ENCODE data around the gene PRADC1. TPM values are rescaled to one million over a fixed set of nuclear protein-coding genes. Genes with fewer than 3 reads are reported as not detected.

PRADC1 gene
- total and polyA plus RNA-seq, 4 donors: 12.6 to 38.0 (median 24.7) TPM

DNA sequence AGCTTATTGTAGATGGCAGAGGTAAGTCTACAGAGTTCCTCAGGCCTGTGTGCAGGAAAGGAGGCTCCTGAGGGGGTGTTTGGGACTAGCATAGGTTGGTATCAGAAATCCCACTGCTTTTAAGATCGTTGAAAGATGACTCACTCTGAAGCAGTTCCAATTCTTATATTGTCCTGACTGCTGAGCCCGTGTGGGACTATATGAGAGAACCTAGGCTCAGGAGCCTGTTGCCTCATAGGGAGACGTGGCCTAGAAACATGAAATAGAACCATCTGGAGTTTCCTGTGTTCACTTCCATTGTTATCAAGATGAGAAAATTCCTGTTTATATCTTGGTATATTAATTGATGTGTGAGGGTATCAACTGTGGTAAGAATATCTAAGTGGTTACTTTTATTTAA, 6.7 kb upstream of the PRADC1 start:
- H3K9me3 ChIP-seq (ENCODE audit: control insufficient read depth, insufficient read depth, low read length): no peaks in the 10 kb centered on the region
- peaks cover 7% of the 10 kb centered on the region for H3K4me1 ChIP-seq (ENCODE audit: control insufficient read depth, insufficient read depth, low read length)
- 82% methylated on average over 2 of the region's 3 CpGs for WGBS (ENCODE audit: insufficient coverage)
- H3K27me3 ChIP-seq (ENCODE audit: control insufficient read depth, insufficient read depth, low read length): no peaks in the 10 kb centered on the region
- peaks cover 15% of the 10 kb centered on the region for H3K36me3 ChIP-seq (ENCODE audit: control insufficient read depth, insufficient read depth, low read length)
- no peak for DNase-seq (ENCODE audit: low read depth in 4 of 6, low spot score in 6 of 6)
- no peak overlapping the region for H3K4me3 ChIP-seq (ENCODE audit: low read depth, low read length)
- H3K27ac ChIP-seq (ENCODE audit: low read depth, low read length): no peak overlapping the region

DNA sequence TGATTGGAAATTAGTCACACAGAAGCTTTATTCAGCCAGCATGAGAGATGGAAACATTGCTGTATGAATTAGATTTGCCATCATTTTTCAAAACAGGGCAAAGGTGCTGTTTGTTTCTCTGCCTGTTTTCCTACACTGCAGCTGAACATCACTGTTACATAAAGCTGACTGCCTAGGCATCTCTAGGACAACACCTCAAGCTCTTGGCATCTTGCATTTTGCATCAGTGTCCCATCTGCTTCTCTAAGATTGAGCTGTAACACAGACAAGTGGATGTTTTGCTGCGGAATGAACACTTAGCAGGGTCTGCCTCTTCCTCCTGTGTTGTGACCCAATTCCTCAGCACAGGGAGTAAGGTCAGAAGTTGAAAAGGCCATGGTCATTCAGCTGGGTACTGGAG, 5.9 kb upstream of the PRADC1 start:
- no peak overlapping the region for H3K4me3 ChIP-seq (ENCODE audit: low read depth, low read length)

DNA sequence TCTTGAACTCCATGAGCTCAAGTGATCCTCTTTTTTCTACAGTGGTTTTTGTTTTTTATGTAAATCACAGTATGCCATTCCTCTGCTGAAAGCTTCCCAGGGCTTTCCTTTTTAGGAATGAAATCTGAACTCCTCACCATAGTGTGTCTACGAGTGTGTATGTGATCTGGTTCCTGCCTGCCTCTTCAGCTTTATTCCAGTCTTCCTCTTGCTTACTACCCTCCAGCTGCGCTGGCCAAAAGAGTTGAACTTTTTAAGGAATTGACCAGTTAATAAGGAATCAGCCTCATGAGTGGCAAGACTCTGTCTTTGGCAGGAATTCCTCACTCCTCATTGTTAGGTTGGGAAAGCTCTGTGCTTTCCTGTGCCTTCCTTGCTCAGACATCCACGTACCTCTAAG, 5.1 kb upstream of the PRADC1 start:
- Histone ChIP-seq H3K36me3 (ENCODE audit: control insufficient read depth, insufficient read depth, low read length) (peaks cover 7% of the 10 kb centered on the region), H3K27me3 (ENCODE audit: control insufficient read depth, insufficient read depth, low read length) (no peaks in the 10 kb centered on the region), H3K4me1 (ENCODE audit: control insufficient read depth, insufficient read depth, low read length) (peaks cover 12% of the 10 kb centered on the region), H3K9me3 (ENCODE audit: control insufficient read depth, insufficient read depth, low read length) (no peaks in the 10 kb centered on the region), H3K27ac (ENCODE audit: low read depth, low read length) (no peak overlapping the region), H3K4me3 (ENCODE audit: low read depth, low read length) (no peak overlapping the region)
- no peak for DNase-seq (ENCODE audit: low read depth in 4 of 6, low spot score in 6 of 6)
- no CpG with 5 or more reads among the region's 3 CpGs for WGBS (ENCODE audit: insufficient coverage)

More for the DNA sequence above, 5.9 kb upstream of the PRADC1 start:
- 100% methylated on average over 1 of the region's 1 CpG for WGBS (ENCODE audit: insufficient coverage)
- no peak overlapping the region for H3K27ac ChIP-seq (ENCODE audit: low read depth, low read length)
- peaks cover 9% of the 10 kb centered on the region for H3K4me1 ChIP-seq (ENCODE audit: control insufficient read depth, insufficient read depth, low read length)
- no peaks in the 10 kb centered on the region for H3K9me3 ChIP-seq (ENCODE audit: control insufficient read depth, insufficient read depth, low read length)
- DNase-seq (ENCODE audit: low read depth in 4 of 6, low spot score in 6 of 6): no peak
- H3K36me3 ChIP-seq (ENCODE audit: control insufficient read depth, insufficient read depth, low read length): peaks cover 9% of the 10 kb centered on the region
- H3K27me3 ChIP-seq (ENCODE audit: control insufficient read depth, insufficient read depth, low read length): no peaks in the 10 kb centered on the region

DNA sequence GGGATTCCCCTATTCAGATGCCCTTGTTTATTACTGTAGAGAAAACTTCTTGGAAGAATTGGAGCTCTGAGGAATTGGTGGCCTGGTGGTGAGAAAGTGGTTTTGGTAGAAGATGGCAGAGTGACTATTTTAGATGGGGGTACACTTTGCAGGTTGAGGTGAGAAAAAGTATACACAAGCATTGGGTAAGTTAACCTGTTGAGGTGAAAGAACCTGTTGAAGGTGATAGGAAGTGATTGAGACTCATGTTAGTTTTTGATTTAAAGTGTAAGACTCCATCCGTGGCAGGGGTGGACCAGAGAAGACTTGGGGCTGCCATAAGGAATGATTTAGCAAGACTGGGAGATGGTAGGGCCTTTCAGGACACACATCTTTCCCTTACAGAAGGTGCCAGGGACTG, 4.1 kb upstream of the PRADC1 start:
- DNase-seq (ENCODE audit: low read depth in 4 of 6, low spot score in 6 of 6): no peak
- Histone ChIP-seq H3K4me1 (ENCODE audit: control insufficient read depth, insufficient read depth, low read length) (peaks cover 16% of the 10 kb centered on the region), H3K4me3 (ENCODE audit: low read depth, low read length) (no peak overlapping the region), H3K36me3 (ENCODE audit: control insufficient read depth, insufficient read depth, low read length) (peaks cover 4% of the 10 kb centered on the region), H3K27ac (ENCODE audit: low read depth, low read length) (no peak overlapping the region), H3K27me3 (ENCODE audit: control insufficient read depth, insufficient read depth, low read length) (no peaks in the 10 kb centered on the region), H3K9me3 (ENCODE audit: control insufficient read depth, insufficient read depth, low read length) (no peaks in the 10 kb centered on the region)
- WGBS (ENCODE audit: insufficient coverage): 20% methylated on average over 1 of the region's 1 CpG

DNA sequence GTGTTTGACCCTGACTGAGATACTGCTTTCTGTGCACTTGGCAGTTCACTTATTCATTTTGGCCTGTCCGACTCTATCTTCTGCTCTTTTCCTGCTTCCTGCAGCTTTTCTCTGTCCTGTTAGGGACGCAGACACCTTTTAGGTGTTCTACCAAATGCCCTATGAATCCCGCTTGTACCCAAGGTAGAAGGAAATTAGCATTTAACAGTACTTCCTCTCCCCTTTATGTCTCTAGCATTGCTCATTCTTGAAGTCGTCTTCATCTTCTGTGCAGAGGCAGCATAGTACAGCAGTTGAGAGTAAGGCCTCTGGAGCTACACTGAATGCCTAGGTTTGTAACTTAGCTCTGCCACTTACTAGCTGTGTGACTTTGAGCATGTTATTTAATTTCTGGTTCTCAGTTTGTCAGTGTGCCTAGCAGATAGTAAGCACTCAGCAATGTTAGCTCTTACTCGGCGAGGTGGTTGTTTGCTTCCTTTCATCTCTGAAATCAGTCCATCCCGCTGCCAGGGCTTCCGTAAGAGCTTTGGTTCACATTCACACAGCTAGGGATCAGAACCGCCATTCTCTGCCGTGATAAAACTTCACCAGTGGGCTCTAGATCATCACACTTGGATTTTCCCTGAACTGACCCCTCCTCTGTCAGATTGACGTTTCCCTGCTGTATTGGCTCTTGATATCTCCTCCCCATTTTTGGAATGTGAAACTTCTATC, 2.4 kb upstream of the PRADC1 start:
- H3K4me3 ChIP-seq (ENCODE audit: low read depth, low read length): peak overlapping the region; percentile 89
- no peaks in the 10 kb centered on the region for H3K9me3 ChIP-seq (ENCODE audit: control insufficient read depth, insufficient read depth, low read length)
- H3K36me3 ChIP-seq (ENCODE audit: control insufficient read depth, insufficient read depth, low read length): no peaks in the 10 kb centered on the region
- H3K27me3 ChIP-seq (ENCODE audit: control insufficient read depth, insufficient read depth, low read length): no peaks in the 10 kb centered on the region
- DNase-seq (ENCODE audit: low read depth in 4 of 6, low spot score in 6 of 6): no peak
- WGBS (ENCODE audit: insufficient coverage): 81% methylated on average over 9 of the region's 11 CpGs
- peaks cover 18% of the 10 kb centered on the region for H3K4me1 ChIP-seq (ENCODE audit: control insufficient read depth, insufficient read depth, low read length)
- no peak overlapping the region for H3K27ac ChIP-seq (ENCODE audit: low read depth, low read length)

DNA sequence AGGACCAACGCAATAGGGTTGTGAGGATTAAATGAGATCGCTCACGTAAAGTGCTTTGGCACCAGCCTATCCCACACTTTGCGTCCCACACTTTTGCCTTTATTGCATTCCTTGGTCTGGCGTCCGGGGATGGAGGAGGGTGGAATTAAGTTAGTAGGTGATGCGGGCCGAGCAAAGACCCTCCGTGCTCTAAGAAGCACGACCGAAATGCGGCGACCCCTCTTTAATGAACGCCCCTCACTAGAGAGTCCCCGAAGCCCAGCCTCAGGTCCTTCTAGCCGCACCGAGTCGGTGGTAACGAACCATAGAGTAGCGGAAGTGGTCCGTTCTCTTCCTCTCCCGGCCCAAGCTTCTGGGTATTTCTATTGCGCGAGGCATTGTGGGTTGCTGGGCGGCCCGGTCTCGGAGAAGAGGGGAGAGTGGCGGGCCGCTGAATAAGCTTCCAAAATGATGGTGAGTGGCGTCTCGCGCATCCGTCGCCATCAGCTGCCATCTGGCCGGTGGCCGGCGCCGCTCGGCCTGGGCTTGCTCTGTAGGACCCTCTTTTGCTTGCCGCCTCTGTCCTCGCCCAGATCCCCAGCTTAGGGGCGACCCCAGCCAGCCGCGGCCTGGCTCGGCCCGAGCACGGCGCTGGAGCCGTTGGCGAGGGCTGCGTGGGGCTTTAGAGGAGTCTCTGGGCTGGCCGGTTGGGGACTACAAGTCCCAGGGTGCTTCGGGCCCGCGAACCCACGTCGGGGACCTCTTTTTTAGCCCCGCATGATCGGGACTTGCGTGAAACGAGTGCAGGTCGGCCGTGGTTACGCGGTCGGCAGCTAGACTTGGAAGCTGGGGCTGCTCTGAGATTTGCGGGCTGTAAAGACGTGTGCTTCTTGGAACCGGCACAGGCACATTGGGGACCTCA, 1.1 kb upstream of the PRADC1 start, which contains the start of gene CCT7:
Gene CCT7, plus strand, starts transcription at position 377 of the 901 bp plus-strand sequence. Its CDS starts 71 bp downstream, at position 448.
- Histone ChIP-seq H3K36me3 (ENCODE audit: control insufficient read depth, insufficient read depth, low read length) (peaks cover 5% of the 10 kb centered on the region), H3K9me3 (ENCODE audit: control insufficient read depth, insufficient read depth, low read length) (no peaks in the 10 kb centered on the region), H3K27me3 (ENCODE audit: control insufficient read depth, insufficient read depth, low read length) (no peaks in the 10 kb centered on the region), H3K27ac (ENCODE audit: low read depth, low read length) (peak within 1 kb of the TSS; percentile 94), H3K4me3 (ENCODE audit: low read depth, low read length) (peak within 1 kb of the TSS; percentile 89), H3K4me1 (ENCODE audit: control insufficient read depth, insufficient read depth, low read length) (peaks cover 18% of the 10 kb centered on the region)
- peak; percentile 84 to 99 (median 90) for DNase-seq (ENCODE audit: low read depth in 4 of 6, low spot score in 6 of 6)
- WGBS (ENCODE audit: insufficient coverage): under 1% methylated on average over 60 of the region's 69 CpGs

DNA sequence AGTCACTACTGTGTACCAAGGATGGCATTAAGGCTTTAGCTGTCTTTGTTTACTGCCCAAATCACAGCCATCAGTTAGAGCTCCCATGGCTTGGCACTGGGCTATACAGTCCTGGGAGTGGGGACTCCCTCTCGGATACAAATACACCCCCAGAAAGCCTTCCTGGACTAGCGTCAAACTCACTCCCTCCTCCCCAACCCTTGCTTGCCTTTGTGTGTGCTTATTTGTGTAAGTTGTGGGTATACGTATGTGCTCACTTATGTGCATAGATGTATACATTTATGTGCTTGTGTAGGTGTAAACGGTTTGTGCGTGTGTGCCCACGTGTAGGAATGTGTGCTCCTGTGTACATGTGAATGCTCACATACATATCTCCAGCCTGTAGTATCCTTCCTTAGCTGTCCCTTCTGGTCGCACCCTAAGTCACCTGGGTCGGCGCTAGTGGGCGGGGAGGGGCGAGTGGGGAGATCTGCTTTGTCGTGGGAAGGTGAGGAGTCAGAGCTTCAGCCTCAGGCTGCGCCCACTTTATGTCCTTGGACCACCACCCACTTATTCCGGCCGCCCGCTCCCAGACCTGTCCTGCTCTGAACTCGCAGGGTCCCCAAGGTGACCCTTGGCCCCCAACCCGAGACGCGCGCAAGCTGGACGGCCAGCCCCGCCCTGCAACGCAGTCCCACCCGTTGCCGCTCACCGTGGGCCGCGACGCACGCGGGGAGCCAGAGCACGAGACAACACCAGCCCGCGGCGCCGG, 461 bp downstream of the PRADC1 start:
- Histone ChIP-seq H3K27me3 (ENCODE audit: control insufficient read depth, insufficient read depth, low read length) (no peaks in the 10 kb centered on the region), H3K9me3 (ENCODE audit: control insufficient read depth, insufficient read depth, low read length) (no peaks in the 10 kb centered on the region), H3K4me3 (ENCODE audit: low read depth, low read length) (peak overlapping the region; percentile 65), H3K36me3 (ENCODE audit: control insufficient read depth, insufficient read depth, low read length) (peaks cover 15% of the 10 kb centered on the region), H3K27ac (ENCODE audit: low read depth, low read length) (no peak overlapping the region), H3K4me1 (ENCODE audit: control insufficient read depth, insufficient read depth, low read length) (peaks cover 18% of the 10 kb centered on the region)
- 0% methylated on average over 28 of the region's 37 CpGs for WGBS (ENCODE audit: insufficient coverage)
- DNase-seq (ENCODE audit: low read depth in 4 of 6, low spot score in 6 of 6): no peak

DNA sequence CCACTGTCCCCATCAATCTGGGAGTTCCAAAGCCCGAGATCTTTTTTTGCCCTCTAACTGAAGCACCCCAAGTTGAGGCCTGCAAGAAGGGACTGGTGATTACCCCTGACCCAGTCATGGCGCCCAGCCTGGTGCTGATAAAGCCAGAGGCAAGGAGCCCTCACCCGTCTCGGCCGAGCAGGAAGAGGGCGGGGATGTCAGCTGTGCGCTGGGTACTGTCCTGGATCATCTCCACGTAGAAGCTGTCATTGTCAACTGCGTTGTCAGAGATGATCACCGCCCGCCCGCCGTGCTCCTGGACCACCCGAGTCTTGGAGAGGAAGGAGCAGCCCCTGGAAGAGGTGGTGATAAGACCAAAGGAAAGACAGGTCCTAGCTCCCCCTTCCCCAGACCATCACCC, 4.4 kb downstream of the PRADC1 start:
- no peaks in the 10 kb centered on the region for H3K9me3 ChIP-seq (ENCODE audit: control insufficient read depth, insufficient read depth, low read length)
- H3K36me3 ChIP-seq (ENCODE audit: control insufficient read depth, insufficient read depth, low read length): peaks cover 51% of the 10 kb centered on the region
- 83% methylated on average over 9 of the region's 14 CpGs for WGBS (ENCODE audit: insufficient coverage)
- H3K27me3 ChIP-seq (ENCODE audit: control insufficient read depth, insufficient read depth, low read length): no peaks in the 10 kb centered on the region
- DNase-seq (ENCODE audit: low read depth in 4 of 6, low spot score in 6 of 6): no peak
- no peak overlapping the region for H3K27ac ChIP-seq (ENCODE audit: low read depth, low read length)
- no peak overlapping the region for H3K4me3 ChIP-seq (ENCODE audit: low read depth, low read length)
- H3K4me1 ChIP-seq (ENCODE audit: control insufficient read depth, insufficient read depth, low read length): peaks cover 10% of the 10 kb centered on the region

DNA sequence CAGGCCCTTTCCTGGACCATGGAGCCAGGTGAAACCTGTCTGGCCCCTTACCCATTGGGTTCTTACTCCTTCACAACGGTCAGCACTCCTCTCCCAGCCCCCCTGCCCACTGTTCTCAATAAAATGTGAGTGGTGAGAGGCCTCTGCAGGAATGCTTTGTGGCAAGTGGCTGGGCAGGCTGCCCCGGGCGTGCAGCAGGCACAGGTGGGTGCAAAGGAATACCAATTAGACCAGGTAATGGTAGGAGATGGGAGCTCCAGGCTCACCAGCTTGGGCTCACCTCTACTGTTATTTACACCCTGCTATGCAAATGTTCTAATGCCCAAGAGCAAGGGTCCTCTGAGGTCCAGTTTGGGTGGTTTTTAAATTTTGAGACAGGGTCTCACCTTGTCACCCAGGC, 6.0 kb downstream of the PRADC1 start:
- H3K4me1 ChIP-seq (ENCODE audit: control insufficient read depth, insufficient read depth, low read length): peaks cover under 1% of the 10 kb centered on the region
- H3K9me3 ChIP-seq (ENCODE audit: control insufficient read depth, insufficient read depth, low read length): no peaks in the 10 kb centered on the region
- no peak overlapping the region for H3K4me3 ChIP-seq (ENCODE audit: low read depth, low read length)
- DNase-seq (ENCODE audit: low read depth in 4 of 6, low spot score in 6 of 6): no peak
- no CpG with 5 or more reads among the region's 3 CpGs for WGBS (ENCODE audit: insufficient coverage)
- H3K27ac ChIP-seq (ENCODE audit: low read depth, low read length): no peak overlapping the region
- peaks cover 66% of the 10 kb centered on the region for H3K36me3 ChIP-seq (ENCODE audit: control insufficient read depth, insufficient read depth, low read length)
- no peaks in the 10 kb centered on the region for H3K27me3 ChIP-seq (ENCODE audit: control insufficient read depth, insufficient read depth, low read length)

All from spinal cord (tissue), 10 donors.